Small intestine (tissue), 7 donors: ENCODE results near the gene RCOR2. TPM values are rescaled to one million over a fixed set of nuclear protein-coding genes. Genes with fewer than 3 reads are reported as not detected.

Experiments used
- DNase-seq, 2 donors: peaks; one replicate each; pipeline versions ENCODE4 v3.0.0 to v3.0.0-alpha.2; 2013
- FAIRE-seq: peaks from 2 replicates; lab custom pipeline; 2012; peaks lifted over from hg19 to GRCh38; lab: Jason Lieb, UNC
- H3K27ac ChIP-seq, 3 donors: one replicate each; pipeline ENCODE4 v1.5.1; 2013; ENCODE audit warnings: low read length in 2 of 3, mild to moderate bottlenecking in 2 of 3, control low read depth in 1 of 3, inconsistent platforms in 1 of 3, low read depth in 1 of 3, moderate library complexity in 1 of 3
- H3K27me3 ChIP-seq, 3 donors: one replicate each; pipeline ENCODE4 v1.6.1; 2013; ENCODE audit warnings: low read length in 3 of 3, inconsistent platforms in 1 of 3; ENCODE audit not compliant: control insufficient read depth in 3 of 3, insufficient read depth in 3 of 3
- H3K36me3 ChIP-seq, 3 donors: one replicate each; pipeline ENCODE4 v1.6.1; 2013; ENCODE audit warnings: low read length in 3 of 3, inconsistent platforms in 1 of 3, low read depth in 1 of 3, mild to moderate bottlenecking in 1 of 3, moderate library complexity in 1 of 3; ENCODE audit not compliant: control insufficient read depth in 3 of 3, insufficient read depth in 2 of 3
- H3K4me1 ChIP-seq, 3 donors: one replicate each; pipeline ENCODE4 v1.6.1; 2013; ENCODE audit warnings: low read length in 2 of 3, inconsistent platforms in 1 of 3, low read depth in 1 of 3, mild to moderate bottlenecking in 1 of 3, moderate library complexity in 1 of 3; ENCODE audit not compliant: control insufficient read depth in 3 of 3, insufficient read depth in 2 of 3
- H3K4me3 ChIP-seq, 3 donors: one replicate each; pipeline ENCODE4 v1.5.1; 2013; ENCODE audit warnings: low read length in 3 of 3, control low read depth in 1 of 3, inconsistent platforms in 1 of 3, low read depth in 1 of 3, mild to moderate bottlenecking in 1 of 3, moderate library complexity in 1 of 3
- H3K9me3 ChIP-seq, 2 donors: one replicate each; pipeline ENCODE4 v1.6.1; 2013; ENCODE audit warnings: low read depth in 1 of 2, low read length in 1 of 2; ENCODE audit not compliant: control insufficient read depth in 2 of 2, insufficient read depth in 1 of 2
- WGBS, 3 donors: extraction: QIAGEN DNeasy Blood & Tissue Kit; methylation state at CpG; one replicate each; pipeline ENCODE4 v1.1.7; 2013; 5-methylcytosine and 5-hydroxymethylcytosine counted together
- polyA plus RNA-seq, 4 donors: library from polyadenylated mRNA; stranded (reverse) in 3 of 4; unstranded in 1 of 4; fragments of 200-250 nt in 3 of 4; fragments of 120-200 nt in 1 of 4; gene quantifications; one replicate each; pipeline versions ENCODE4 v1.2.1 to v1.2.3, GENCODE V29; 2013
- donor health status: healthy with polysubstance abuse.
- donor health status: control.
- donor health status: control.
- donor health status: Bipolar disorder and iron deficiency.
- donor health status: healthy.

RCOR2 gene
- polyA plus RNA-seq, 4 donors: 1.3 to 5.0 (median 2.1) TPM; not detected in 1

- Histone ChIP-seq H3K36me3 (peaks cover 0 to 37% (median 0%) of the 10 kb centered on the region in 3 donors), H3K4me1 (peaks cover 13 to 49% (median 20%) of the 10 kb centered on the region in 3 donors), H3K4me3 (no peak overlapping the region), H3K27ac (no peak overlapping the region), H3K27me3 (no peaks in the 10 kb centered on the region), H3K9me3 (no peaks in the 10 kb centered on the region)
- DNase-seq: no peak
- no peak for FAIRE-seq
- 83 to 91% (median 89%) methylated on average over 6 of the region's 6 CpGs for WGBS, 3 donors
Measured at GRCh38 chr11:63876616-63877015, 40.3 kb downstream of the RCOR2 start.

- FAIRE-seq (no peak), DNase-seq (no peak)
- WGBS, 3 donors: 86 to 90% (median 90%) methylated on average over 8 of the region's 8 CpGs
- no peak overlapping the region for H3K4me3 ChIP-seq
- peaks cover 13 to 55% (median 21%) of the 10 kb centered on the region in 3 donors for H3K4me1 ChIP-seq
- H3K27ac ChIP-seq: peak overlapping the region in 1 of 3 donors; percentile 29
- H3K36me3 ChIP-seq: peaks cover 0 to 38% (median 0%) of the 10 kb centered on the region in 3 donors
- H3K27me3 ChIP-seq: no peaks in the 10 kb centered on the region
- no peaks in the 10 kb centered on the region for H3K9me3 ChIP-seq
Measured at GRCh38 chr11:63875506-63876065, 41.4 kb downstream of the RCOR2 start.

DNA sequence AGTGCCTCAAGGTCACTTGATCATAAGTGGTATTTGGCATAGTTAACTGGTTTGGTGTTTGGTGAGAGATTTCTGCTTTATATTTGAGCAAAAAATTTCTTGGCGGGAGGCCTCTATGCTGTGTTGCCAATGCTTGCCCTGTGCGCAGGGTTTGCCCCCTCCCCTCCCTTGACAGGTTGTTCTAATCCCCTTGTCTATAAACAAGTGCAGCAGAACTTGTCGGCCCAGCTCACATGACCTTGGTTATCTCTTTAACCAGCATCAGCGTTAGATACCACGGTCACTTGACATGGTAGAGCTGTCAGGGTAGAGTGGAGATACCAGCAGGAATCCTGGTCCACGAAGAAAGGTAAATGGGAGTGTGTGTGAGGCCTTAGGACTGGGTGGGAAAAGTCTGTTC lies 42.5 kb downstream of the RCOR2 start:
- Histone ChIP-seq H3K4me1 (peaks cover 16 to 61% (median 27%) of the 10 kb centered on the region in 3 donors), H3K9me3 (no peaks in the 10 kb centered on the region), H3K27ac (peak overlapping the region in 1 of 3 donors; percentile 29), H3K4me3 (no peak overlapping the region), H3K27me3 (no peaks in the 10 kb centered on the region), H3K36me3 (peaks cover 0 to 46% (median 0%) of the 10 kb centered on the region in 3 donors)
- no peak for FAIRE-seq
- 35 to 66% (median 55%) methylated on average over 6 of the region's 6 CpGs for WGBS, 3 donors
- peak in 1 of 2 donors; percentile 60 for DNase-seq

GRCh38 chr11:63873311-63873710 lies 43.7 kb downstream of the RCOR2 start:
- DNase-seq: no peak
- Histone ChIP-seq H3K27me3 (no peaks in the 10 kb centered on the region), H3K4me3 (no peak overlapping the region), H3K9me3 (no peaks in the 10 kb centered on the region), H3K36me3 (peaks cover 0 to 51% (median 0%) of the 10 kb centered on the region in 3 donors), H3K4me1 (peaks cover 24 to 71% (median 28%) of the 10 kb centered on the region in 3 donors), H3K27ac (peak overlapping the region in 1 of 3 donors; percentile 84)
- no peak for FAIRE-seq
- WGBS, 3 donors: 62 to 91% (median 71%) methylated on average over 5 of the region's 5 CpGs

DNA sequence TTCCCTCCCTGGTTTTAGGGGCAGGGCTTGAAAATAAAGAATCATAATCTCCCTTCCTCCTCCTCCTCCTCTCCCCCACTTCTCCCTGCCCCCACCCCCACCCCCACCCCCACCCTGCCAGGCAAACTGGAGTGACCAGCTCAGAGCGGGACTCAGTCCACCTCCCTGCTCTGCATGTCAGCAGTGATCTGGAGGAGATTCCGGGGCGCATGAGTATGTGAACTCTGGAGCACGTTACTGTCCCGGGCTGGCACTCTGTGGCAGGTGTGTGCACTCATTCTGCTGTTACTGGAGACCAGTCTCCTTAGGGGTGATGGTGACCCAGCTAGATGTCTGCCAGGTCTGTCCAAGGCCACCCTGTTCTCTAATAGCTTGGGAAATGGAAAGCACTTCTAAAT lies 44.2 kb downstream of the RCOR2 start:
- no peak overlapping the region for H3K4me3 ChIP-seq
- H3K4me1 ChIP-seq: peaks cover 24 to 72% (median 28%) of the 10 kb centered on the region in 3 donors
- FAIRE-seq (no peak), DNase-seq (peak; percentile 25 to 55)
- no peaks in the 10 kb centered on the region for H3K27me3 ChIP-seq
- peak overlapping the region in 2 of 3 donors; percentile 77 to 84 for H3K27ac ChIP-seq
- H3K9me3 ChIP-seq: no peaks in the 10 kb centered on the region
- WGBS, 3 donors: 0 to 56% (median 25%) methylated on average over 5 of the region's 5 CpGs
- peaks cover 0 to 52% (median 0%) of the 10 kb centered on the region in 3 donors for H3K36me3 ChIP-seq

GRCh38 chr11:63871962-63872799 lies 44.8 kb downstream of the RCOR2 start:
- no peak for FAIRE-seq
- H3K27me3 ChIP-seq: no peaks in the 10 kb centered on the region
- H3K4me3 ChIP-seq: no peak overlapping the region
- peaks cover 0 to 52% (median 0%) of the 10 kb centered on the region in 3 donors for H3K36me3 ChIP-seq
- peak; percentile 93 to 94 for DNase-seq
- no peaks in the 10 kb centered on the region for H3K9me3 ChIP-seq
- peak overlapping the region; percentile 64 to 84 (median 77) for H3K27ac ChIP-seq
- WGBS, 3 donors: 8 to 14% (median 12%) methylated on average over 11 of the region's 11 CpGs
- H3K4me1 ChIP-seq: peaks cover 24 to 76% (median 28%) of the 10 kb centered on the region in 3 donors

DNA sequence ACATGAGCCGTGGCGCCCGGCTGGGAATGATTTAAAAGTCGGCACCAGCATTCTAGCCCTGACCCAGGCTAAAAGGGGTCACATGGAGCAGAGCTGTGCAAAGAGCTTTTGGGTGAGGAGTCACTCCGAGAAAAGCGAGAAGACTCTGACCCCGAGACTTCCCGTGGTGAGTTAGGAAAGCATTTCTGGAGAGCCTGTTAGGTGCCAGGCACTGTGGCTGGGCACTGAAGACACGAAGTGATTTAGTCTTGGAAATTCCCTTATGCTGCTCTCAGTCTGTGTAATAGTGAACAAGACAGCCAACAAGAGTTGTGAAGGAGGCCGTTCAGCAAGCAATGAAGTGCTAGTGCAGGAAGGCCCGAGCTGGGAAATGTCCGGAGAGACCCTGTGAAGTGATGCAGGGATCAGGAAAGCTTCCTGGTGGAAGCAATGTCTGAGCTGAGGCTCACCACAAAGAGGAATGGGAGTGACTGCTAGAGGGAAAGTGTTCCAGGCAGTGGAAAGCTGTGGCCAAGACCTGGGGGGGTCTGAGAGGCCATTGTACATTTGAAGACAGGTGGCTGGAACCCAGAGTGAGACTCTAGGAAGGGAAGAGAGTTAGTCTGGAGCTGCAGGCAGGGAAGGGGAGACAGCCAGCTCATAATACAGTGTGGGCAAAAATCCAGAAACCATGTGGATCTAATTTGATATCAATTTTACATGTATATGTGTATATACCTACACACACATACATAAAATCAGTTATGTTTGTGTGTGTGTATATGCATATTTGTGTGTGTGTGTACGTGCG lies 46.4 kb downstream of the RCOR2 start:
- no peaks in the 10 kb centered on the region for H3K27me3 ChIP-seq
- peaks cover 0 to 45% (median 0%) of the 10 kb centered on the region in 3 donors for H3K36me3 ChIP-seq
- no peak overlapping the region for H3K4me3 ChIP-seq
- no peaks in the 10 kb centered on the region for H3K9me3 ChIP-seq
- FAIRE-seq: no peak
- 46 to 59% (median 47%) methylated on average over 14 of the region's 14 CpGs for WGBS, 3 donors
- DNase-seq: peak in 1 of 2 donors; percentile 50
- H3K4me1 ChIP-seq: peaks cover 24 to 87% (median 33%) of the 10 kb centered on the region in 3 donors
- peak overlapping the region in 2 of 3 donors; percentile 27 to 56 for H3K27ac ChIP-seq

GRCh38 chr11:63869683-63870082 lies 47.3 kb downstream of the RCOR2 start:
- no peak for FAIRE-seq
- Histone ChIP-seq H3K36me3 (peaks cover 0 to 46% (median 0%) of the 10 kb centered on the region in 3 donors), H3K4me1 (peaks cover 31 to 91% (median 34%) of the 10 kb centered on the region in 3 donors), H3K4me3 (no peak overlapping the region), H3K27ac (peak overlapping the region; percentile 27 to 60 (median 56)), H3K27me3 (no peaks in the 10 kb centered on the region), H3K9me3 (no peaks in the 10 kb centered on the region)
- 49 to 58% (median 55%) methylated on average over 8 of the region's 8 CpGs for WGBS, 3 donors
- DNase-seq: peak in 1 of 2 donors; percentile 47
